Loucy (cell line): Measurements from ENCODE around the gene CDYL2.
A peak's percentile ranks its signal among the peaks of the same experiment; 100 is the strongest.

Experiments used
- H2AFZ ChIP-seq: fragments of 200-600 bp; sonication (generic); 2 replicates; pipeline ENCODE4 v1.6.0; 2016; ENCODE audit warnings: antibody characterized with exemption, mild to moderate bottlenecking, low read length, moderate library complexity
- H3F3A ChIP-seq: fragments of 200-600 bp; 2 replicates; pipeline ENCODE4 v1.6.0; 2016; ENCODE audit warnings: antibody characterized with exemption, low read depth, mild to moderate bottlenecking
- H3K27me3 ChIP-seq: fragments of 200-600 bp; sonication (generic); 2 replicates; pipeline ENCODE4 v1.6.1; 2014; ENCODE audit warnings: low read length, mild to moderate bottlenecking; ENCODE audit not compliant: insufficient read depth, poor library complexity, severe bottlenecking
- H3K36me3 ChIP-seq: fragments of 200-600 bp; sonication (generic); 2 replicates; pipeline ENCODE4 v1.6.1; 2016; ENCODE audit warnings: low read length; ENCODE audit not compliant: insufficient read depth
- H3K4me1 ChIP-seq: fragments of 200-600 bp; sonication (generic); 2 replicates; pipeline ENCODE4 v1.5.1; 2014; ENCODE audit warnings: low read length, mild to moderate bottlenecking; ENCODE audit not compliant: insufficient read depth, poor library complexity, severe bottlenecking
- H3K4me2 ChIP-seq: fragments of 200-600 bp; sonication (generic); 2 replicates; pipeline ENCODE4 v1.6.0; 2014; ENCODE audit warnings: antibody characterized with exemption, low read length, low read depth, mild to moderate bottlenecking; ENCODE audit not compliant: poor library complexity, severe bottlenecking
- H3K4me3 ChIP-seq: fragments of 200-600 bp; sonication (generic); 2 replicates; pipeline ENCODE4 v1.5.1; 2014; ENCODE audit warnings: low read length, mild to moderate bottlenecking, mixed read lengths; ENCODE audit not compliant: poor library complexity, severe bottlenecking
- H3K79me2 ChIP-seq: fragments of 200-600 bp; sonication (generic); 2 replicates; pipeline ENCODE4 v1.6.1; 2014; ENCODE audit warnings: low read length; ENCODE audit not compliant: insufficient read depth
- H3K9ac ChIP-seq: fragments of 200-600 bp; sonication (generic); 2 replicates; pipeline ENCODE4 v1.6.0; 2014; ENCODE audit warnings: mild to moderate bottlenecking, low read depth, low read length, moderate library complexity; ENCODE audit not compliant: poor library complexity, severe bottlenecking
- H3K9me2 ChIP-seq: fragments of 200-600 bp; sonication (generic); replicated peaks from 2 replicates; pipeline ENCODE4 v1.6.1; 2016; ENCODE audit warnings: low read depth, low read length, mixed read lengths
- H3K9me3 ChIP-seq: fragments of 200-600 bp; sonication (generic); 2 replicates; pipeline ENCODE4 v1.6.1; 2014; ENCODE audit warnings: mild to moderate bottlenecking, antibody characterized with exemption, low read length, low read depth; ENCODE audit not compliant: insufficient read depth
- H4K20me1 ChIP-seq: fragments of 200-600 bp; sonication (generic); 2 replicates; pipeline ENCODE4 v1.6.0; 2014; ENCODE audit warnings: antibody characterized with exemption, low read length, mild to moderate bottlenecking; ENCODE audit not compliant: insufficient read depth, poor library complexity, severe bottlenecking
- EZH2phosphoT487 ChIP-seq: fragments of 200-600 bp; IDR thresholded peaks from 2 replicates; pipeline ENCODE4 v1.6.1; 2018; ENCODE audit warnings: antibody characterized with exemption, mild to moderate bottlenecking, moderate library complexity, borderline replicate concordance
- TF ChIP-seq, protein P1 (sequence below): fragments of 200-600 bp; sonication (generic); conservative IDR thresholded peaks from 2 replicates; pipeline ENCODE4 v1.5.1; 2014; ENCODE audit warnings: mild to moderate bottlenecking, antibody characterized with exemption, low read length

Gene CDYL2

DNA sequence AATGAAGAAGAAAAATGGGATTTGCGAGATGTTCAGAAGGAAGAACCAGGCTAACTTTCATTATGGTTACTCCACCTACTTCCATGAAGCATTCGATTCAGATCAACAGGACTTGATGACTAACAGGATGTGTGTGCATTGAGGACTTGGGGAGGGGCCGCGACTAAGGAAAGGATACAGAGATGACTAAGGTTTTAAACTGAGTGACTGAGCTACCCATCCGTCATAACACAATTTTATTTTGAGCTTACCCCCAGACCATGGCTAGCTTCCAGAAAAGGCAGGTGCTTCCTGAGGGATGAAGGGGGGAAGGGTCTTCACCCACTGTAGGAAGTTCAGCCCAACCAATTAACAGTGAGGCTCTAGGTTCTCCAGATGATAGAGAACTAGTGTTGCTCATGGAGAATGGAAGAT, 2.5 kb upstream of the CDYL2 start:
- Histone ChIP-seq H3K4me3 (no peak overlapping the region), H4K20me1 (no peaks in the 10 kb centered on the region), H3K9me2 (no peaks in the 10 kb centered on the region), H3K36me3 (no peaks in the 10 kb centered on the region), H3K9ac (no peak overlapping the region), H2AFZ (peak overlapping the region; percentile 13; the same call in 1 of the 2 replicates), H3F3A (no peaks in the 10 kb centered on the region; the same call in 1 of the 2 replicates), H3K9me3 (no peaks in the 10 kb centered on the region), H3K79me2 (peaks cover 14% of the 10 kb centered on the region), H3K27me3 (no peaks in the 10 kb centered on the region), H3K4me1 (peaks cover 36% of the 10 kb centered on the region), H3K4me2 (peak overlapping the region; percentile 23)
- TF ChIP-seq, protein P1, sequence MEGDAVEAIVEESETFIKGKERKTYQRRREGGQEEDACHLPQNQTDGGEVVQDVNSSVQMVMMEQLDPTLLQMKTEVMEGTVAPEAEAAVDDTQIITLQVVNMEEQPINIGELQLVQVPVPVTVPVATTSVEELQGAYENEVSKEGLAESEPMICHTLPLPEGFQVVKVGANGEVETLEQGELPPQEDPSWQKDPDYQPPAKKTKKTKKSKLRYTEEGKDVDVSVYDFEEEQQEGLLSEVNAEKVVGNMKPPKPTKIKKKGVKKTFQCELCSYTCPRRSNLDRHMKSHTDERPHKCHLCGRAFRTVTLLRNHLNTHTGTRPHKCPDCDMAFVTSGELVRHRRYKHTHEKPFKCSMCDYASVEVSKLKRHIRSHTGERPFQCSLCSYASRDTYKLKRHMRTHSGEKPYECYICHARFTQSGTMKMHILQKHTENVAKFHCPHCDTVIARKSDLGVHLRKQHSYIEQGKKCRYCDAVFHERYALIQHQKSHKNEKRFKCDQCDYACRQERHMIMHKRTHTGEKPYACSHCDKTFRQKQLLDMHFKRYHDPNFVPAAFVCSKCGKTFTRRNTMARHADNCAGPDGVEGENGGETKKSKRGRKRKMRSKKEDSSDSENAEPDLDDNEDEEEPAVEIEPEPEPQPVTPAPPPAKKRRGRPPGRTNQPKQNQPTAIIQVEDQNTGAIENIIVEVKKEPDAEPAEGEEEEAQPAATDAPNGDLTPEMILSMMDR, result no peak
- no peak for TF ChIP-seq EZH2phosphoT487

DNA sequence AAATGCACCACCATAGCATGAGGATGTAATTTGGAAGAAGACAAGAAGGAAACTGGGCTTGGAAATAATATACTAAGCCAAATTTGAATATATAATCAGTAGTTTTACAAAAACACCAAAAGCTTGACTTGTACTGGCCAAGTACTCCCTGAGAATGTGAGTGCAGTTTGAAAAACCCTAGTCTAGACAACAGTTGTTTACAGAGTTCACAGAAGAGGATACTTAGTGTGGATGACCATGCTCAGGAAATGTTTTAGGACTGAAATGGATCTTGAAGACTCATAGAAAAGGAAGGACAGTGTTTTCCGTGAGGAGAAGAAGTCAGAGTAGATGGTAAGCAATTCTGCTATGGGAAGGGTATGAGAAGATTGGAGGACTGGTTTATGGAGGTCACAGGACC, 1.9 kb upstream of the CDYL2 start:
- Histone ChIP-seq H3K9ac (no peak overlapping the region), H2AFZ (no peak overlapping the region)

GRCh38 chr16:80804056-80804525, 307 bp downstream of the CDYL2 start:
- peak overlapping the region; percentile 49 for H3K9ac ChIP-seq
- peaks cover 58% of the 10 kb centered on the region for H3K4me1 ChIP-seq
- no peaks in the 10 kb centered on the region for H3K36me3 ChIP-seq
- H3F3A ChIP-seq, result no peaks in the 10 kb centered on the region; the same call in 1 of the 2 replicates
- H2AFZ ChIP-seq, result peak overlapping the region; percentile 77; the same call in 1 of the 2 replicates
- TF ChIP-seq EZH2phosphoT487, result no peak
- TF ChIP-seq, protein P1, result no peak
- no peaks in the 10 kb centered on the region for H3K9me2 ChIP-seq
- no peak overlapping the region for H3K4me2 ChIP-seq
- peaks cover 41% of the 10 kb centered on the region for H3K79me2 ChIP-seq
- H3K27me3 ChIP-seq, result no peaks in the 10 kb centered on the region
- no peaks in the 10 kb centered on the region for H3K9me3 ChIP-seq
- H3K4me3 ChIP-seq, result peak overlapping the region; percentile 72
- peaks cover 3% of the 10 kb centered on the region for H4K20me1 ChIP-seq

More for the DNA sequence above, 1.9 kb upstream of the CDYL2 start:
- TF ChIP-seq, protein P1, result no peak
- no peak for TF ChIP-seq EZH2phosphoT487
- Histone ChIP-seq H3K4me2 (peak overlapping the region; percentile 23), H3K4me1 (peaks cover 43% of the 10 kb centered on the region), H3K79me2 (peaks cover 19% of the 10 kb centered on the region), H3K27me3 (no peaks in the 10 kb centered on the region), H3K36me3 (no peaks in the 10 kb centered on the region), H3K4me3 (no peak overlapping the region), H3K9me3 (no peaks in the 10 kb centered on the region), H3F3A (no peaks in the 10 kb centered on the region; the same call in 1 of the 2 replicates), H4K20me1 (no peaks in the 10 kb centered on the region), H3K9me2 (no peaks in the 10 kb centered on the region)
